ENCODE data around the gene ZNF138. TPM values are rescaled to one million over a fixed set of nuclear protein-coding genes. Genes with fewer than 3 reads are reported as not detected.
"Not testable (repeated sequence)": the region's sequence is repeated elsewhere in the genome, so short reads cannot be mapped to it uniquely, and the experiment has no call there.

Gene ZNF138
- total and polyA plus RNA-seq, 8 donors: 1.8 to 35.6 (median 7.4) TPM

- no peaks in the 10 kb centered on the region for H3K36me3 ChIP-seq
- TF ChIP-seq EP300 (IDR thresholded peaks at IDR 0.05) (no peak), POLR2AphosphoS5 (IDR thresholded peaks at IDR 0.05) (no peak), POLR2A (IDR thresholded peaks at IDR 0.05) (no peak), CTCF (IDR thresholded peaks at IDR 0.05) (no peak)
- no peaks in the 10 kb centered on the region for H3K27me3 ChIP-seq
- no peaks in the 10 kb centered on the region for H3K4me1 ChIP-seq
- DNase-seq: no peak
- H3K9me3 ChIP-seq: no peaks in the 10 kb centered on the region
- intact Hi-C loops (cut with DNase I; ENCODE audit: low total_unique reads): no loop called here
- WGBS, 5 donors: 83 to 90% (median 84%) methylated on average over 4 of the region's 4 CpGs
- H3K27ac ChIP-seq: no peak overlapping the region
- no peak overlapping the region for H3K4me3 ChIP-seq
Measured at GRCh38 chr7:64853679-64854078, 59.5 kb downstream of the ZNF138 start.

GRCh38 chr7:64854969-64855368 lies 60.7 kb downstream of the ZNF138 start:
- intact Hi-C loops (cut with DNase I; ENCODE audit: low total_unique reads): no loop called here
- H3K36me3 ChIP-seq: no peaks in the 10 kb centered on the region
- H3K27me3 ChIP-seq: no peaks in the 10 kb centered on the region
- no peaks in the 10 kb centered on the region for H3K9me3 ChIP-seq
- H3K4me1 ChIP-seq: no peaks in the 10 kb centered on the region
- TF ChIP-seq POLR2AphosphoS5 (IDR thresholded peaks at IDR 0.05): no peak
- no peak for TF ChIP-seq EP300 (IDR thresholded peaks at IDR 0.05)
- no peak for TF ChIP-seq CTCF (IDR thresholded peaks at IDR 0.05)
- TF ChIP-seq POLR2A (IDR thresholded peaks at IDR 0.05): no peak
- no peak overlapping the region for H3K4me3 ChIP-seq
- WGBS, 5 donors: 79 to 95% (median 86%) methylated on average over 1 of the region's 1 CpG
- DNase-seq: no peak
- no peak overlapping the region for H3K27ac ChIP-seq

GRCh38 chr7:64863021-64863420 lies 68.8 kb downstream of the ZNF138 start:
- intact Hi-C loops (cut with DNase I; ENCODE audit: low total_unique reads): no loop called here
- no peak for DNase-seq
- H3K27ac ChIP-seq: no peak overlapping the region
- peaks cover 0 to 3% (median 0%) of the 10 kb centered on the region in 3 donors for H3K27me3 ChIP-seq
- no peaks in the 10 kb centered on the region for H3K4me1 ChIP-seq
- H3K4me3 ChIP-seq: no peak overlapping the region
- H3K9me3 ChIP-seq: peaks cover 0 to 16% (median 6%) of the 10 kb centered on the region in 4 donors
- TF ChIP-seq CTCF (IDR thresholded peaks at IDR 0.05): no peak
- no peak for TF ChIP-seq EP300 (IDR thresholded peaks at IDR 0.05)
- no peak for TF ChIP-seq POLR2A (IDR thresholded peaks at IDR 0.05)
- no peak for TF ChIP-seq POLR2AphosphoS5 (IDR thresholded peaks at IDR 0.05)
- 86 to 95% (median 89%) methylated on average over 6 to 9 of the region's 9 CpGs for WGBS, 5 donors
- no peaks in the 10 kb centered on the region for H3K36me3 ChIP-seq

GRCh38 chr7:64863530-64863929 lies 69.3 kb downstream of the ZNF138 start:
- H3K27ac ChIP-seq; H3K4me1 ChIP-seq; intact Hi-C loops (cut with DNase I; ENCODE audit: low total_unique reads); H3K4me3 ChIP-seq; H3K27me3 ChIP-seq; H3K36me3 ChIP-seq: not testable (repeated sequence)
- peaks cover 0 to 18% (median 6%) of the 10 kb centered on the region in 4 donors for H3K9me3 ChIP-seq
- peak in 1 of 2 donors; percentile 9 for DNase-seq
- WGBS, 5 donors: 86 to 93% (median 91%) methylated on average over 3 of the region's 3 CpGs

GRCh38 chr7:64863969-64864368 lies 69.7 kb downstream of the ZNF138 start:
- no peak for DNase-seq
- Histone ChIP-seq H3K27ac (no peak overlapping the region), H3K36me3 (no peaks in the 10 kb centered on the region), H3K9me3 (peaks cover 0 to 22% (median 6%) of the 10 kb centered on the region in 4 donors), H3K4me1 (no peaks in the 10 kb centered on the region), H3K4me3 (no peak overlapping the region), H3K27me3 (peaks cover 0 to 3% (median 0%) of the 10 kb centered on the region in 3 donors)
- 72 to 91% (median 86%) methylated on average over 7 of the region's 7 CpGs for WGBS, 5 donors
- intact Hi-C loops (cut with DNase I; ENCODE audit: low total_unique reads): no loop called here
- TF ChIP-seq POLR2AphosphoS5 (IDR thresholded peaks at IDR 0.05) (no peak), EP300 (IDR thresholded peaks at IDR 0.05) (no peak), POLR2A (IDR thresholded peaks at IDR 0.05) (no peak), CTCF (IDR thresholded peaks at IDR 0.05) (no peak)
